Keratinocyte (primary cell): ENCODE results near the gene BANF2. TPM values are rescaled to one million over a fixed set of nuclear protein-coding genes. Genes with fewer than 3 reads are reported as not detected.

Experiments
- DNase-seq: peaks from one replicate; pipeline ENCODE4 v3.0.0-alpha.2; 2011; ENCODE audit warnings: low read depth, missing footprints, low spot score
- FAIRE-seq: peaks from 2 replicates; lab custom pipeline; 2011; peaks lifted over from hg19 to GRCh38; lab: Jason Lieb, UNC
- H2AFZ ChIP-seq: 2 replicates; pipeline ENCODE4 v1.6.0; 2012; ENCODE audit warnings: low read length, control low read depth, inconsistent platforms; ENCODE audit not compliant: control insufficient read depth
- H3K27ac ChIP-seq: 2 replicates; pipeline ENCODE4 v1.5.1; 2011; ENCODE audit warnings: low read length; ENCODE audit not compliant: control insufficient read depth, insufficient read depth
- H3K27me3 ChIP-seq: 3 replicates; pipeline ENCODE4 v1.6.0; 2011; ENCODE audit warnings: low read length; ENCODE audit not compliant: control insufficient read depth, insufficient read depth; ENCODE audit errors: extremely low read depth
- H3K36me3 ChIP-seq, 2 experiments: 2 replicates in 1 of 2; 3 replicates in 1 of 2; pipeline ENCODE4 v1.5.1; 2011; ENCODE audit warnings: low read length in 2 of 2, mild to moderate bottlenecking in 1 of 2; ENCODE audit not compliant: control insufficient read depth in 2 of 2, insufficient read depth in 2 of 2; ENCODE audit errors: extremely low read depth in 1 of 2
- H3K4me1 ChIP-seq: 3 replicates; pipeline ENCODE4 v1.5.1; 2011; ENCODE audit warnings: low read length; ENCODE audit not compliant: control insufficient read depth, insufficient read depth; ENCODE audit errors: extremely low read depth
- H3K4me2 ChIP-seq: 3 replicates; pipeline ENCODE4 v1.6.0; 2011; ENCODE audit warnings: low read depth, low read length; ENCODE audit not compliant: control insufficient read depth, insufficient read depth; ENCODE audit errors: extremely low read depth
- H3K4me3 ChIP-seq, 3 experiments: fragments of 200-600 bp in 1 of 3; sonication (generic) in 1 of 3; 2 replicates in 2 of 3; 3 replicates in 1 of 3; pipeline ENCODE4 v1.5.1; 2011 to 2016; ENCODE audit warnings: low read length in 3 of 3, mild to moderate bottlenecking in 3 of 3, control low read depth in 2 of 3, inconsistent platforms in 1 of 3, low read depth in 1 of 3, mixed read lengths in 1 of 3, mixed run types in 1 of 3, moderate library complexity in 1 of 3; ENCODE audit not compliant: control insufficient read depth in 2 of 3, insufficient read depth in 2 of 3; ENCODE audit errors: extremely low read depth in 1 of 3
- H3K79me2 ChIP-seq: 2 replicates; pipeline ENCODE4 v1.6.0; 2012; ENCODE audit warnings: low read length; ENCODE audit not compliant: control insufficient read depth, insufficient read depth
- H3K9ac ChIP-seq: 3 replicates; pipeline ENCODE4 v1.6.0; 2011; ENCODE audit warnings: low read length; ENCODE audit not compliant: control insufficient read depth, insufficient read depth; ENCODE audit errors: extremely low read depth
- H3K9me1 ChIP-seq: 3 replicates; pipeline ENCODE4 v1.6.0; 2011; ENCODE audit warnings: low read length; ENCODE audit not compliant: control insufficient read depth, insufficient read depth; ENCODE audit errors: extremely low read depth
- H3K9me3 ChIP-seq: 2 replicates; pipeline ENCODE4 v1.5.1; 2012; ENCODE audit warnings: low read depth, low read length; ENCODE audit not compliant: control insufficient read depth
- H4K20me1 ChIP-seq: 3 replicates; pipeline ENCODE4 v1.6.0; 2011; ENCODE audit warnings: low read length; ENCODE audit not compliant: control insufficient read depth, insufficient read depth; ENCODE audit errors: extremely low read depth
- CTCF ChIP-seq, 3 experiments: IDR thresholded peaks in 1 of 3; conservative IDR thresholded peaks in 1 of 3; optimal IDR thresholded peaks in 1 of 3; 2 replicates in 2 of 3; 3 replicates in 1 of 3; pipeline versions ENCODE3 to v1.5.1; 2011; ENCODE audit warnings: low read length in 3 of 3, mild to moderate bottlenecking in 3 of 3, moderate library complexity in 2 of 3, control low read depth in 1 of 3, inconsistent platforms in 1 of 3; ENCODE audit not compliant: insufficient read depth in 2 of 3; ENCODE audit errors: extremely low read depth in 1 of 3
- EZH2 ChIP-seq: IDR thresholded peaks from one replicate; pipeline ENCODE4 v1.6.1; 2012; ENCODE audit warnings: inconsistent platforms, mild to moderate bottlenecking, low read length, moderate library complexity
- dilution Hi-C: fragments of 300-500 bp; cut with MboI; formaldehyde crosslinking; loops from one replicate; pipeline ENCODE4 v1.7.0; 2020; ENCODE audit warnings: low sequenced_read_pairs; ENCODE audit not compliant: extremely low pct_ligation_motif_present
- polyA plus RNA-seq, 5 experiments: library from polyadenylated mRNA; depleted of rRNA in 3 of 5; stranded (reverse) in 3 of 5; stranded (forward) in 1 of 5; unstranded in 1 of 5; fragments of >200 nt; gene quantifications; 1 replicate in 1 of 5; 2 replicates in 3 of 5; 3 replicates in 1 of 5; pipeline versions ENCODE4 v1.2.1 to v1.2.3, GENCODE V29; 2011 to 2012; ENCODE audit warnings: missing spikeins in 2 of 5, low read depth in 1 of 5, low replicate concordance in 1 of 5

BANF2 gene
- polyA plus RNA-seq, 1 donor (not counting 4 experiments of a cell fraction or from before 2014, with no cell fraction given), result not detected

- Histone ChIP-seq H3K9me1 (no peaks in the 10 kb centered on the region), H3K36me3 (no peaks in the 10 kb centered on the region), H3K27ac (no peak overlapping the region), H3K9ac (no peak overlapping the region), H4K20me1 (no peaks in the 10 kb centered on the region), H3K79me2 (no peaks in the 10 kb centered on the region), H3K4me1 (no peaks in the 10 kb centered on the region), H3K27me3 (peaks cover 5% of the 10 kb centered on the region), H3K4me2 (no peak overlapping the region), H3K9me3 (no peaks in the 10 kb centered on the region), H3K4me3 (no peak overlapping the region), H2AFZ (no peak overlapping the region)
- no peak for FAIRE-seq
- dilution Hi-C loops, result no loop called here
- no peak for DNase-seq
- TF ChIP-seq EZH2 (no peak), CTCF (optimal IDR thresholded peaks at IDR 0.05 in 1 of 3, IDR thresholded peaks at IDR 0.05 in 1 of 3, conservative IDR thresholded peaks at IDR 0.05 in 1 of 3; ENCODE audit: extremely low read depth in 1 of 3, insufficient read depth in 2 of 3, low read length in 3 of 3) (no peak)
Measured at GRCh38 chr20:17773619-17774018, 73.9 kb downstream of the BANF2 start.

DNA sequence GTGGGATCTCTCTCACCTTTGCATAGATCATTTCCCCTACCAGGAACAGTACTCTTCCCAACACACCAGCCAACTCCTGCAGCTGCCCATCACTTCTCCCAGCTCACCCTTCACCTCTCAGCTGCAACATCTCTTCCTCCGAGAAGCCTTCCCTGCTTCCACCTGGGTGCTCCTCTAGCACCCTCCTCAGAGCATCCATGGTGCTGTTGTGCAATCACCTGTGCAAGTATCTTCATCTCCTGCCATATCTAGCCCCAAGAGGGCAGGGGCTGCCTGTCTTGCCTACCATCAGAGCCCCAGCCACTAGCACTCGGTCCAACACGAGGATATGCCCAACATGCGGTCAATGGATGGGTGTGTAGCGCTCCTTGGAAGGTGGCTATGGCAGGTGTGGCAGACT, 75.8 kb downstream of the BANF2 start:
- no peaks in the 10 kb centered on the region for H4K20me1 ChIP-seq
- no peaks in the 10 kb centered on the region for H3K9me3 ChIP-seq
- no peak overlapping the region for H3K4me2 ChIP-seq
- H3K36me3 ChIP-seq, result no peaks in the 10 kb centered on the region
- TF ChIP-seq CTCF (optimal IDR thresholded peaks at IDR 0.05 in 1 of 3, IDR thresholded peaks at IDR 0.05 in 1 of 3, conservative IDR thresholded peaks at IDR 0.05 in 1 of 3; ENCODE audit: extremely low read depth in 1 of 3, insufficient read depth in 2 of 3, low read length in 3 of 3), result no peak
- no peak for TF ChIP-seq EZH2
- DNase-seq, result no peak
- no peak overlapping the region for H2AFZ ChIP-seq
- H3K27ac ChIP-seq, result no peak overlapping the region
- H3K9me1 ChIP-seq, result no peaks in the 10 kb centered on the region
- no peak overlapping the region for H3K4me3 ChIP-seq
- H3K9ac ChIP-seq, result no peak overlapping the region
- peaks cover 5% of the 10 kb centered on the region for H3K27me3 ChIP-seq
- no peaks in the 10 kb centered on the region for H3K79me2 ChIP-seq
- H3K4me1 ChIP-seq, result no peaks in the 10 kb centered on the region
- no peak for FAIRE-seq
- dilution Hi-C loops, result no loop called here
